Cardiac fibroblast (primary cell): ENCODE data around the gene TMC1.

Experiments used
- DNase-seq, 2 donors: peaks; one replicate each; pipeline versions ENCODE4 v3.0.0 to v3.0.0-alpha.2; 2010; ENCODE audit warnings: low read depth in 2 of 2
- H3K4me3 ChIP-seq, 2 donors: replicated peaks in 1 of 2; 1 replicate in 1 of 2; 2 replicates in 1 of 2; pipeline ENCODE4 v1.5.1; 2011; ENCODE audit warnings: low read depth in 2 of 2, low read length in 2 of 2, mild to moderate bottlenecking in 2 of 2, moderate library complexity in 1 of 2
- TF ChIP-seq, protein P1 (sequence below): IDR thresholded peaks from one replicate; pipeline ENCODE4 v1.5.1; 2011; ENCODE audit warnings: low read depth, mild to moderate bottlenecking, low read length, inconsistent platforms

The TMC1 gene

GRCh38 chr9:72684615-72685014, 163.2 kb downstream of the TMC1 start:
- H3K4me3 ChIP-seq = no peak overlapping the region
- DNase-seq = no peak
- TF ChIP-seq, protein P1, sequence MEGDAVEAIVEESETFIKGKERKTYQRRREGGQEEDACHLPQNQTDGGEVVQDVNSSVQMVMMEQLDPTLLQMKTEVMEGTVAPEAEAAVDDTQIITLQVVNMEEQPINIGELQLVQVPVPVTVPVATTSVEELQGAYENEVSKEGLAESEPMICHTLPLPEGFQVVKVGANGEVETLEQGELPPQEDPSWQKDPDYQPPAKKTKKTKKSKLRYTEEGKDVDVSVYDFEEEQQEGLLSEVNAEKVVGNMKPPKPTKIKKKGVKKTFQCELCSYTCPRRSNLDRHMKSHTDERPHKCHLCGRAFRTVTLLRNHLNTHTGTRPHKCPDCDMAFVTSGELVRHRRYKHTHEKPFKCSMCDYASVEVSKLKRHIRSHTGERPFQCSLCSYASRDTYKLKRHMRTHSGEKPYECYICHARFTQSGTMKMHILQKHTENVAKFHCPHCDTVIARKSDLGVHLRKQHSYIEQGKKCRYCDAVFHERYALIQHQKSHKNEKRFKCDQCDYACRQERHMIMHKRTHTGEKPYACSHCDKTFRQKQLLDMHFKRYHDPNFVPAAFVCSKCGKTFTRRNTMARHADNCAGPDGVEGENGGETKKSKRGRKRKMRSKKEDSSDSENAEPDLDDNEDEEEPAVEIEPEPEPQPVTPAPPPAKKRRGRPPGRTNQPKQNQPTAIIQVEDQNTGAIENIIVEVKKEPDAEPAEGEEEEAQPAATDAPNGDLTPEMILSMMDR = no peak

DNA sequence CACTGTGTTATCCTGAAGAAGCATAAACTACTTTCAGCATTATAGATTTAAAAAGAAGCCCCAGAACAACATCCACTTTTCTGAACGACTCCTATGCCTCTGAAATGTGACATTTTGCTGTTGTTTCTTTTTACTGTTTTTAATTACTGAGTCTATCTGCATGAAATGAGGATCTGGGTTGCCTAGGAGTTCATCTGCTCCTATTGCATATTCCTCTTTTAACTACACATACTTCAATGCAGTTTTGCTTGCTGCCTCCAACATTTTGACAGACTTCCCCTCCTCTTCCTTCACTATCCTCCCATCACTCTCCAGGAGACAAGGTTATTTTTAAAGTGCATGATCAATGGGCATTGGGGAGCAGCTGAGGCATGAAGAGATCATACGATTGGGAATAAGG, 164.5 kb downstream of the TMC1 start:
- H3K4me3 ChIP-seq = no peak overlapping the region
- TF ChIP-seq, protein P1 = no peak
- DNase-seq = no peak

- TF ChIP-seq, protein P1 = no peak
- no peak overlapping the region for H3K4me3 ChIP-seq
- DNase-seq = no peak
These were observed 165.9 kb downstream of the TMC1 start for GRCh38 chr9:72687331-72687730.

DNA sequence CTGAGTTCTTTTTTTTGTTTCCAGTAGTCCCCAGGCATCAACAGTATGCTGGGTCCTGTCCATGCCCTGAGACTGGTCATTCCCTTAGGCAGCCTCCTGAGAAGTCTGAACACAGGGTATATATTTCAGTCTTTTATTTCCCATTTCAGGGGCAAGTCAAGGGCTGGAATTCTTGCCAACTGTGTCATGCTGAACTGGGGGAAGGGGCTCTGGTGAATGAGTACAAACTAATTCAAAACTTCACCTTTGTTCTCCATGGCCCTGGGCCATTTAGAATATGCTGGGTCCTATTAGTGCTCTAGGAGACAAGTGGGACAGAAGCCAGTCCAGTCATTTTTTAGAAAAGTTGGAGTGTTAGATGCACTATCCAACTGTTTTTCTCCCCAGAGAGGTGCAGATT, 170.3 kb downstream of the TMC1 start:
- no peak for DNase-seq
- TF ChIP-seq, protein P1 = no peak
- no peak overlapping the region for H3K4me3 ChIP-seq

GRCh38 chr9:72695365-72695764, 174.0 kb downstream of the TMC1 start:
- TF ChIP-seq, protein P1 = no peak
- no peak overlapping the region for H3K4me3 ChIP-seq
- DNase-seq = no peak

DNA sequence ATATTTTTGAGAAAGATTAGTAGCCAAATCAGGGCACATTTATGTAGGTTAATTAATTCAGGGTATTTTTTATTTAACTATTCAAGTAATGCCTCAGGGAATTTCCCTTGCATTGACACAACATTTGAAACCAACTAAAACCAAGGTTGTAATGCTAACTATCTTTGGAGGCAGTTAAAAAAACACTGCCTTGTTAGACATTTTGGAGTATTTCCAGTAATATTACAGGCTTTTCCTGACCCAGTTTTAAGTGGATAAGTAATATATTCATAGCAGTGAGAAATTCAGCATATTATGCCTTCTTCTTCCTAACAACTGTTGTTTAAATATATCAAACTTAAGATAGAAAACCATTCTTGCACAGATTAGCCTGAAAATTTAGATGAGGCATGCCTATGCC, 175.1 kb downstream of the TMC1 start:
- no peak for DNase-seq
- no peak overlapping the region for H3K4me3 ChIP-seq
- TF ChIP-seq, protein P1 = no peak

DNA sequence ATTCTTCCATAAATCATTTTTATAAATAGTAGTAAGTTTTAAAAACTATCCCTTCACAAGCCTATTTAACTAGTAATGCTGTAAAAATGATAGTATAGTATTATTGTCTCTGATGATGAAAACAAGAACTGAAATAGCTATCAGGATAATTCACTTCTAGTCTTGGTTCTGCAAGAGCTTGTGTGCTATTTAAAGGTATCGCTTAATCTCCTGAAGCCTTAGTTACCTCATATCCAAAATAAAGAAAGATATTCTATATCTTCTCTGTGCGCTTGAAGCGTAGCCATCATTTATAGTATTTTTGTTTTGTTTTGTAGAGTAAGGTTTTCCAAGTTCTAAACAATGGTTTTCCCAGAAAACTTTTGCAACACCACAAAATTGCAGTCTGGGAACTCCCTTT, 180.1 kb downstream of the TMC1 start:
- TF ChIP-seq, protein P1 = no peak
- H3K4me3 ChIP-seq = no peak overlapping the region
- no peak for DNase-seq
